MM.1S (cell line): ENCODE data around the gene NKG7.
"Not testable (repeated sequence)": the region's sequence is repeated elsewhere in the genome, so short reads cannot be mapped to it uniquely, and the experiment has no call there.

Experiments used
- DNase-seq: peaks from one replicate; pipeline ENCODE4 v3.0.0-alpha.2; 2015
- H2AFZ ChIP-seq: fragments of 300-600 bp; sonication (generic); 2 replicates; pipeline ENCODE4 v1.6.0; 2016; ENCODE audit warnings: antibody characterized with exemption, low read length
- H3F3A ChIP-seq: fragments of 300-600 bp; sonication (generic); 2 replicates; pipeline ENCODE4 v1.6.1; 2016; ENCODE audit warnings: mild to moderate bottlenecking, antibody characterized with exemption, low read length, moderate library complexity, mixed read lengths; ENCODE audit not compliant: insufficient read depth
- H3K27ac ChIP-seq: fragments of 300-600 bp; sonication (generic); 2 replicates; pipeline ENCODE4 v1.5.1; 2016; ENCODE audit warnings: mild to moderate bottlenecking, low read length
- H3K27me3 ChIP-seq: fragments of 300-600 bp; sonication (generic); replicated peaks from 2 replicates; pipeline ENCODE4 v1.6.0; 2016; ENCODE audit warnings: low read length; ENCODE audit not compliant: insufficient read depth
- H3K36me3 ChIP-seq: fragments of 300-600 bp; sonication (generic); replicated peaks from 2 replicates; pipeline ENCODE4 v1.6.1; 2016; ENCODE audit warnings: mild to moderate bottlenecking, low read length, mixed read lengths; ENCODE audit not compliant: insufficient read depth
- H3K4me1 ChIP-seq: fragments of 300-600 bp; sonication (generic); 2 replicates; pipeline ENCODE4 v1.6.1; 2016; ENCODE audit warnings: low read length, mixed read lengths
- H3K4me2 ChIP-seq: fragments of 300-600 bp; sonication (generic); 2 replicates; pipeline ENCODE4 v1.6.0; 2016; ENCODE audit warnings: low read depth, low read length
- H3K4me3 ChIP-seq: fragments of 300-600 bp; sonication (generic); 2 replicates; pipeline ENCODE4 v1.5.1; 2016; ENCODE audit warnings: low read length, mixed read lengths
- H3K79me2 ChIP-seq: fragments of 300-600 bp; sonication (generic); 2 replicates; pipeline ENCODE4 v1.6.1; 2016; ENCODE audit warnings: mixed run types, low read length, mixed read lengths
- H3K9ac ChIP-seq: fragments of 300-600 bp; sonication (generic); 2 replicates; pipeline ENCODE4 v1.6.1; 2016; ENCODE audit warnings: low read length, mixed read lengths
- H3K9me2 ChIP-seq: fragments of 300-600 bp; sonication (generic); replicated peaks from 2 replicates; pipeline ENCODE4 v1.6.1; 2016; ENCODE audit warnings: mild to moderate bottlenecking, low read length, mixed read lengths; ENCODE audit not compliant: insufficient read depth
- H3K9me3 ChIP-seq: fragments of 300-600 bp; sonication (generic); replicated peaks from 2 replicates; pipeline ENCODE4 v1.6.1; 2016; ENCODE audit warnings: mild to moderate bottlenecking, low read length, mixed read lengths; ENCODE audit not compliant: insufficient read depth
- H4K20me1 ChIP-seq: fragments of 300-600 bp; sonication (generic); 2 replicates; pipeline ENCODE4 v1.6.1; 2016; ENCODE audit warnings: mild to moderate bottlenecking, low read length, moderate library complexity, mixed read lengths; ENCODE audit not compliant: insufficient read depth
- EZH2 ChIP-seq: fragments of 300-600 bp; sonication (generic); optimal IDR thresholded peaks from 2 replicates; pipeline ENCODE3; 2017; ENCODE audit warnings: low read depth, mild to moderate bottlenecking, antibody characterized with exemption, low read length, mixed read lengths
- EZH2phosphoT487 ChIP-seq: fragments of 300-600 bp; sonication (generic); IDR thresholded peaks from 2 replicates; pipeline ENCODE4 v1.6.1; 2018; ENCODE audit warnings: antibody characterized with exemption, low read length
- TF ChIP-seq, protein P1 (sequence below): fragments of 300-600 bp; sonication (generic); IDR thresholded peaks from 2 replicates; pipeline ENCODE4 v1.5.1; 2016; ENCODE audit warnings: antibody characterized with exemption, low read length, mixed read lengths

Gene NKG7, protein sequence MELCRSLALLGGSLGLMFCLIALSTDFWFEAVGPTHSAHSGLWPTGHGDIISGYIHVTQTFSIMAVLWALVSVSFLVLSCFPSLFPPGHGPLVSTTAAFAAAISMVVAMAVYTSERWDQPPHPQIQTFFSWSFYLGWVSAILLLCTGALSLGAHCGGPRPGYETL

DNA sequence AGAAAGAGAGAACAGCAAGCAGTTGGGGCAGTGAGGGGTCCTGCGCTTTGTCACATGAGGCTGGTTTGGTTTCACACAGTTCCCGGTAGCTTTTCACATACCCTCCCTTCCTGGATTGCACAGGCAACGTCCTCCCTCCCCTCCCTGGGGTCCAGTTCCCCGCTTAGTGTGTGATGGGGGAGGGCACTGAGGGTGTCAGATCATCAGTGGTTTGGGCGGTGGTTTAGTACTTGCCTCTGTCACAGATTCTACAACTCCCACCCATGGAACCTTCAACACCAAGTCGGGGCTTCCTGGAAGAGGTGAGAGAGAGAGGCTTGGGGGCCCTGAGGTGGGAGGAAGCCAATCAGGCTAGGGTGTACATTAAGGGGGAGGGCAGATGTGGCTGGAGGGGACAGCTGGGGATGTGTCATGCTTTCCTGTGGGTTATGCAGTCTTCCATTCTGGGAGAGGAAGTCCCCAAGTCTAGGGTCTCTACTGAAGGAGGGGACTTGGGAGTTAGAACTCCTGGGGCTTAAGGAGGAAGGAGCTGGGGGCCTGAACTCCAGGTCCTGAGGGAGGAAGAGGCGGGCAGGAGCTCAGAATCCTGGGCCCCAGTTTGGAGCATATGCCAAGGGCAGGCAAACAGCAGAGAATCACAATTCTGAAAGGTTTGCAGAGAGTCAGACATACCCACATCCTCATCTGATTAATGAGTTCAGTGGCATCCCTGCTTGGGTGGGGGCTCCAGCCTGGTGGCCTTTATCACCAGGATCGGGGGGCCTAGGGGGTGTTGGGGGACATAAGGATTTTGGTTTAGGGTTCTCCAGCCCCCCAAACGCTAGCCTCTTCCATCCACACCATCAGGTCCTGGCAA lies at the start of gene NKG7:
Gene NKG7, minus strand, starts transcription at position 6 of the 856 bp plus-strand sequence. CDS start 119 bp downstream, outside the sequence.
- TF ChIP-seq, protein P1, sequence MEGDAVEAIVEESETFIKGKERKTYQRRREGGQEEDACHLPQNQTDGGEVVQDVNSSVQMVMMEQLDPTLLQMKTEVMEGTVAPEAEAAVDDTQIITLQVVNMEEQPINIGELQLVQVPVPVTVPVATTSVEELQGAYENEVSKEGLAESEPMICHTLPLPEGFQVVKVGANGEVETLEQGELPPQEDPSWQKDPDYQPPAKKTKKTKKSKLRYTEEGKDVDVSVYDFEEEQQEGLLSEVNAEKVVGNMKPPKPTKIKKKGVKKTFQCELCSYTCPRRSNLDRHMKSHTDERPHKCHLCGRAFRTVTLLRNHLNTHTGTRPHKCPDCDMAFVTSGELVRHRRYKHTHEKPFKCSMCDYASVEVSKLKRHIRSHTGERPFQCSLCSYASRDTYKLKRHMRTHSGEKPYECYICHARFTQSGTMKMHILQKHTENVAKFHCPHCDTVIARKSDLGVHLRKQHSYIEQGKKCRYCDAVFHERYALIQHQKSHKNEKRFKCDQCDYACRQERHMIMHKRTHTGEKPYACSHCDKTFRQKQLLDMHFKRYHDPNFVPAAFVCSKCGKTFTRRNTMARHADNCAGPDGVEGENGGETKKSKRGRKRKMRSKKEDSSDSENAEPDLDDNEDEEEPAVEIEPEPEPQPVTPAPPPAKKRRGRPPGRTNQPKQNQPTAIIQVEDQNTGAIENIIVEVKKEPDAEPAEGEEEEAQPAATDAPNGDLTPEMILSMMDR: no peak
- TF ChIP-seq EZH2phosphoT487: no peak
- TF ChIP-seq EZH2: no peak
- Histone ChIP-seq H3K4me1 (no peaks in the 10 kb centered on the region), H3K4me2 (no peak within 1 kb of the TSS), H3K27ac (no peak within 1 kb of the TSS), H3K36me3 (no peaks in the 10 kb centered on the region), H4K20me1 (no peaks in the 10 kb centered on the region), H3F3A (no peaks in the 10 kb centered on the region), H3K9me3 (no peaks in the 10 kb centered on the region), H3K9ac (no peak within 1 kb of the TSS), H3K79me2 (no peaks in the 10 kb centered on the region), H3K27me3 (no peaks in the 10 kb centered on the region), H3K9me2 (no peaks in the 10 kb centered on the region), H3K4me3 (no peak within 1 kb of the TSS), H2AFZ (no peak within 1 kb of the TSS)
- no peak for DNase-seq

DNA sequence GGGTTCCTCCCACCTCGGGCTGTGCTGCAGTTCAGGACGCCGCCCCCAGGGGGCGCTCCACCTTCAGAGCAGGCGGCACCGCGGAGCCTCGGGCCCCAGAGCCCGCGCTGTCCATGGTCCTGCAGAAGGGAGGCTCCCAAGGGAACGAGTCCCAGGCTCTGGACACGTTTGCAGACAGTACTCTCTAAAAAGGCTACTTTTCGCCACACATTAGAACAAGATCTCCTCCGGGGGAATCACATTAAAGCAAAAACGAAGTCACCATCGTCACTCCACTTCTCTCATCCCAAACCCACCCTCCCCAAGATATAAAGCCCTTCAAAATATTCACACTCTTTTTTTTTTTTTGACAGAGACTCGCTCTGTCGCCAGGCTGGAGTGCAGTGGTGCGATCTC lies 49.6 kb upstream of the NKG7 start:
- no peak overlapping the region for H2AFZ ChIP-seq
- peak; percentile 53 for DNase-seq
- H3K79me2 ChIP-seq: no peaks in the 10 kb centered on the region
- no peak overlapping the region for H3K9ac ChIP-seq
- H3K4me2 ChIP-seq: no peak overlapping the region
- H3K4me1 ChIP-seq: no peaks in the 10 kb centered on the region
- no peaks in the 10 kb centered on the region for H3K27me3 ChIP-seq
- no peaks in the 10 kb centered on the region for H4K20me1 ChIP-seq
- H3K9me3 ChIP-seq: no peaks in the 10 kb centered on the region
- no peaks in the 10 kb centered on the region for H3K36me3 ChIP-seq
- no peaks in the 10 kb centered on the region for H3K9me2 ChIP-seq
- no peaks in the 10 kb centered on the region for H3F3A ChIP-seq
- no peak overlapping the region for H3K27ac ChIP-seq
- no peak overlapping the region for H3K4me3 ChIP-seq
- TF ChIP-seq, protein P1: peak; percentile 75
- TF ChIP-seq EZH2phosphoT487 (no peak), EZH2 (no peak)

DNA sequence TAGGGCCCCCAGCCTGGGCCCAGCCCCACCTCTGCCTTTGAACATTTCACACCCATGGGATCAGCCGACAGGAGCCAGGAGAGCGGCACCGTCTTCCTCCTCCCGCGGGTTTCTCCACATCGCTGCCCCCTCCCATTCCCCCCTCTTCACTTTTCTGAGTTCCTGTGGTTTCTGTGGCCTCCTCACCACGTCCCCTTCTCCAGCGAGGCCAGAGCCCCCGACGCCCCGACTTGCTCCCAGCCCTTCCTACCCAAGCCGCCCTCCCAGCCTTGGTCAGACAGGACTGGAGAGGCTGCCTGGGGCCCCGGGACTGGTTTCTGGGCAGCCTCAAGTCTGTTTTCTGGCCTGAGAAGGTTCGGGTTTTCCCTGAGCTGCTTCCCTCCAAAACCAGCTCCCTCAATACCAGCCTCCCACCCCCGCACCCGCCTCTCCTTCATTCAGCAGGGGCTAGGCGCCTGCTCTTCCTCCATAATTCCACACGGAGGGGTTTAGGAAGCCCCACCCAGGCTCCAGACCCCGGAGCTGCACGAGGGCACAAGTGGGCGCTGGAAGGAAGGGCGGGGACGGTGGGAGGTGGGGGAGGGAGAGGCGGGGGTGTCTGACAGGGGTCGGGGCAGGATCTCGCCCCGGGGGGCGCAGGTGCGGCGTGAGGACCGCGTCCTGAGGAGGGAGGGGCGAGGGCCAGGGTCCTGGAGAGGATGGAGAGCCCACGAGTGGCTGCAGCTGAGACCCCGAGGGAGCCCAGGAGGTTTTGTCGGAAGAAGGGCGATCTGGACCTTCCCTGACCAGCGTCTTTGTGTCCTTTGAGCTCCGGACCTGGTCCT lies 49.0 kb upstream of the NKG7 start:
- no peaks in the 10 kb centered on the region for H3K9me3 ChIP-seq
- no peaks in the 10 kb centered on the region for H4K20me1 ChIP-seq
- H3K27me3 ChIP-seq: no peaks in the 10 kb centered on the region
- H3K9ac ChIP-seq: no peak overlapping the region
- no peaks in the 10 kb centered on the region for H3K79me2 ChIP-seq
- no peaks in the 10 kb centered on the region for H3K4me1 ChIP-seq
- TF ChIP-seq EZH2: no peak
- no peak for TF ChIP-seq EZH2phosphoT487
- TF ChIP-seq, protein P1: no peak
- no peak for DNase-seq
- H2AFZ ChIP-seq: no peak overlapping the region
- H3K27ac ChIP-seq: no peak overlapping the region
- no peaks in the 10 kb centered on the region for H3F3A ChIP-seq
- H3K4me2 ChIP-seq: no peak overlapping the region
- no peaks in the 10 kb centered on the region for H3K9me2 ChIP-seq
- no peaks in the 10 kb centered on the region for H3K36me3 ChIP-seq
- no peak overlapping the region for H3K4me3 ChIP-seq

DNA sequence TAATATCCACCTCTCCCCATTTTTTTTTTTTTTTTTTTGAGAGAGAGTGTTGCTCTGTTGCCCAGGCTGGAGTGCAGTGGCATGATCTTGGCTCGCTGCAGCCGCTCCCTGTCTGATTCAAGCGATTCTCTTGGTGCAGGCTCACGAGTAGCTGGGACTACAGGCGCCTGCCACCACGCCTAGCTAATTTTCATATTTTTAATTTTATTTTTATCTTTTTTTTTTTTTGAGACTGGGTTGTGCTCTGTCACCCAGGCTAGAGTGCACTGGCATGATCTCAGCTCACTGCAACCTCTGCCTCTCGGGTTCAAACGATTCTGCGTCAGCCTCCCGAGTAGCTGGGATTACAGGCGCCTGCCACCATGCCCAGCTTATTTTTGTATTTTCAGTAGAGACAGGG lies 48.1 kb upstream of the NKG7 start:
- not testable (repeated sequence) for DNase-seq, H3K4me2 ChIP-seq, H3K79me2 ChIP-seq, H3K4me3 ChIP-seq, H4K20me1 ChIP-seq, H3K9ac ChIP-seq, H3K27me3 ChIP-seq, H2AFZ ChIP-seq, H3F3A ChIP-seq, H3K27ac ChIP-seq, H3K36me3 ChIP-seq, H3K9me2 ChIP-seq, H3K4me1 ChIP-seq, H3K9me3 ChIP-seq
